ENCODE results near the gene PSMD6. TPM values are rescaled to one million over a fixed set of nuclear protein-coding genes. Genes with fewer than 3 reads are reported as not detected.

The PSMD6 gene
- total and polyA plus RNA-seq, 2 donors (not counting 3 experiments of a cell fraction or from before 2014, with no cell fraction given), result 53.7 to 90.8 TPM

- peaks cover 7% of the 10 kb centered on the region for H3K4me1 ChIP-seq (ENCODE audit: control insufficient read depth, extremely low read depth, insufficient read depth, low read length)
- no peak overlapping the region for H3K4me3 ChIP-seq (replicated peaks in 1 of 3; ENCODE audit: insufficient read depth in 1 of 3, low read depth in 1 of 3, low read length in 3 of 3)
- BruUV-seq (replicated peaks), result no TSS peak
- no peak for FAIRE-seq
- H3K9me3 ChIP-seq (replicated peaks; ENCODE audit: control insufficient read depth, insufficient read depth, low read length), result no peaks in the 10 kb centered on the region
- TF ChIP-seq MYC (IDR thresholded peaks at IDR 0.05; ENCODE audit: low read depth, low read length), result no peak
- no peak for TF ChIP-seq GATA2 (IDR thresholded peaks at IDR 0.05; ENCODE audit: insufficient read depth, insufficient read length, low read depth, low read length)
- no peak for TF ChIP-seq FOS (IDR thresholded peaks at IDR 0.05; ENCODE audit: borderline replicate concordance, insufficient read depth, low read length)
- TF ChIP-seq, protein P1, sequence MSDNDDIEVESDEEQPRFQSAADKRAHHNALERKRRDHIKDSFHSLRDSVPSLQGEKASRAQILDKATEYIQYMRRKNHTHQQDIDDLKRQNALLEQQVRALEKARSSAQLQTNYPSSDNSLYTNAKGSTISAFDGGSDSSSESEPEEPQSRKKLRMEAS (IDR thresholded peaks at IDR 0.05; ENCODE audit: insufficient read depth, insufficient read length), result no peak
- TF ChIP-seq POLR2A (IDR thresholded peaks at IDR 0.05; ENCODE audit: low read depth, low read length), result no peak
- TF ChIP-seq, protein P2, sequence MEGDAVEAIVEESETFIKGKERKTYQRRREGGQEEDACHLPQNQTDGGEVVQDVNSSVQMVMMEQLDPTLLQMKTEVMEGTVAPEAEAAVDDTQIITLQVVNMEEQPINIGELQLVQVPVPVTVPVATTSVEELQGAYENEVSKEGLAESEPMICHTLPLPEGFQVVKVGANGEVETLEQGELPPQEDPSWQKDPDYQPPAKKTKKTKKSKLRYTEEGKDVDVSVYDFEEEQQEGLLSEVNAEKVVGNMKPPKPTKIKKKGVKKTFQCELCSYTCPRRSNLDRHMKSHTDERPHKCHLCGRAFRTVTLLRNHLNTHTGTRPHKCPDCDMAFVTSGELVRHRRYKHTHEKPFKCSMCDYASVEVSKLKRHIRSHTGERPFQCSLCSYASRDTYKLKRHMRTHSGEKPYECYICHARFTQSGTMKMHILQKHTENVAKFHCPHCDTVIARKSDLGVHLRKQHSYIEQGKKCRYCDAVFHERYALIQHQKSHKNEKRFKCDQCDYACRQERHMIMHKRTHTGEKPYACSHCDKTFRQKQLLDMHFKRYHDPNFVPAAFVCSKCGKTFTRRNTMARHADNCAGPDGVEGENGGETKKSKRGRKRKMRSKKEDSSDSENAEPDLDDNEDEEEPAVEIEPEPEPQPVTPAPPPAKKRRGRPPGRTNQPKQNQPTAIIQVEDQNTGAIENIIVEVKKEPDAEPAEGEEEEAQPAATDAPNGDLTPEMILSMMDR (IDR thresholded peaks at IDR 0.05; ENCODE audit: extremely low read depth in 1 of 2, insufficient read depth in 1 of 2, low read depth in 1 of 2, low read length in 2 of 2), result no peak
- no peak for TF ChIP-seq EZH2 (IDR thresholded peaks at IDR 0.05; ENCODE audit: borderline replicate concordance, low read depth, low read length, severe bottlenecking)
- TF ChIP-seq POLR2AphosphoS5 (IDR thresholded peaks at IDR 0.05; ENCODE audit: insufficient read depth, low read depth, low read length), result no peak
- TF ChIP-seq JUN (IDR thresholded peaks at IDR 0.05; ENCODE audit: borderline replicate concordance, insufficient read depth, insufficient read length, low read depth), result no peak
- no peaks in the 10 kb centered on the region for H3K9me1 ChIP-seq (replicated peaks; ENCODE audit: control insufficient read depth, extremely low read depth, insufficient read depth, low read length)
- no peak overlapping the region for H3K9ac ChIP-seq (replicated peaks; ENCODE audit: extremely low read depth, insufficient read depth, low read length)
- intact Hi-C loops (cut with micrococcal nuclease), result no loop called here
- no peaks in the 10 kb centered on the region for H4K20me1 ChIP-seq (replicated peaks; ENCODE audit: control insufficient read depth, extremely low read depth, insufficient read depth, low read length)
- dilution Hi-C loops (cut with MboI; ENCODE audit: extremely low pct_ligation_motif_present, low sequenced_read_pairs), result no loop called here
- H3K27me3 ChIP-seq (ENCODE audit: control insufficient read depth in 2 of 2, insufficient read depth in 2 of 2, low read length in 2 of 2), result no peaks in the 10 kb centered on the region
- POLR2A ChIA-PET, result no interaction called here
- no peak overlapping the region for H3K27ac ChIP-seq (ENCODE audit: insufficient read depth, low read depth, low read length)
- no peak overlapping the region for H3K4me2 ChIP-seq (ENCODE audit: insufficient read depth, low read length)
- CTCF ChIA-PET, result no interaction called here
- H3K79me2 ChIP-seq (ENCODE audit: control insufficient read depth, insufficient read depth, low read length), result peaks cover 42% of the 10 kb centered on the region
- no peaks in the 10 kb centered on the region for H3K36me3 ChIP-seq (ENCODE audit: control insufficient read depth in 2 of 2, extremely low read depth in 1 of 2, insufficient read depth in 2 of 2, low read length in 2 of 2)
- no peak overlapping the region for H2AFZ ChIP-seq (ENCODE audit: low read depth, low read length)
- DNase-seq (ENCODE audit: low read depth, low spot score), result no peak
Observed at GRCh38 chr3:63969876-63970275, 53.4 kb downstream of the PSMD6 start.

Measured in endothelial cell of umbilical vein (primary cell).